PFSK-1 (cell line): ENCODE measurements around the gene CHGA.

ENCODE experiments used
- FOXP2 ChIP-seq: optimal IDR thresholded peaks from 2 replicates; pipeline ENCODE3; 2011; ENCODE audit warnings: borderline replicate concordance, control low read depth, inconsistent platforms; ENCODE audit not compliant: insufficient read depth; ENCODE audit errors: extremely low read length, extremely low read depth
- POLR2AphosphoS5 ChIP-seq: IDR thresholded peaks from 2 replicates; pipeline ENCODE4 v1.6.1; 2012; ENCODE audit warnings: low read depth, mild to moderate bottlenecking, control low read depth, low read length, moderate library complexity
- REST ChIP-seq, 2 experiments: IDR thresholded peaks; 2 replicates each; pipeline versions ENCODE4 v1.6.1 to v1.8.0; 2011 to 2012; ENCODE audit warnings: low read depth in 2 of 2, low read length in 2 of 2, control low read depth in 1 of 2, inconsistent platforms in 1 of 2, mild to moderate bottlenecking in 1 of 2, moderate library complexity in 1 of 2; ENCODE audit not compliant: insufficient read depth in 1 of 2
- SIN3A ChIP-seq: IDR thresholded peaks from 2 replicates; pipeline ENCODE4 v1.6.1; 2012; ENCODE audit warnings: mild to moderate bottlenecking, low read length, moderate library complexity, borderline replicate concordance; ENCODE audit not compliant: insufficient read depth
- TAF1 ChIP-seq: IDR thresholded peaks from 2 replicates; pipeline ENCODE4 v1.6.1; 2012; ENCODE audit warnings: low read length, control low read depth, borderline replicate concordance; ENCODE audit not compliant: insufficient read depth

Gene CHGA

GRCh38 chr14:92880851-92881250 is 42.1 kb upstream of the CHGA start:
- no peak for TF ChIP-seq REST (IDR thresholded peaks at IDR 0.05; ENCODE audit: insufficient read depth in 1 of 2, low read depth in 2 of 2, low read length in 2 of 2)
- no peak for TF ChIP-seq TAF1
- no peak for TF ChIP-seq SIN3A
- no peak for TF ChIP-seq FOXP2
- TF ChIP-seq POLR2AphosphoS5, result no peak

DNA sequence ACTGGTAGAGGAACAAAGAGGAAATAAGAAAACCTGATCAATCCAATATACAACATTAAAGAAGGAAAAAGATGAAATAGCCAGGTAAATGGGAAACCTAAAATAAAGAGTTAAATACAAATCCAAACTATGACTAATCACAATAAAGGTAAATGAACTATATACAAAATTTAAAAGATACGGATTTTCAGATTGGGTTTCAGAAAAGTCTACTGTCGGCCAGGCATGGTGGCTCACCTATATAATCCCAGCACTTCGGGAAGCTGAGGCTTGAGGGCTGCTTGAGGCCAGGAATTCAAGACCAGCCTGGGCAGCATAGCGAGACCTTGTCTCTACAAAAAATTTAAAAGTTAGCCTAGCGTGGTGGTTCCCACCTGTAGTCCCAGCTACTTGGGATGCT is 39.9 kb upstream of the CHGA start:
- TF ChIP-seq FOXP2 (no peak), SIN3A (no peak), POLR2AphosphoS5 (no peak)

- TF ChIP-seq TAF1 (no peak), REST (IDR thresholded peaks at IDR 0.05; ENCODE audit: insufficient read depth in 1 of 2, low read depth in 2 of 2, low read length in 2 of 2) (no peak), POLR2AphosphoS5 (no peak), SIN3A (no peak)
These were observed 38.5 kb upstream of the CHGA start for GRCh38 chr14:92884410-92884809.

- TF ChIP-seq FOXP2, result no peak
- no peak for TF ChIP-seq TAF1
- no peak for TF ChIP-seq POLR2AphosphoS5
- TF ChIP-seq REST (IDR thresholded peaks at IDR 0.05; ENCODE audit: insufficient read depth in 1 of 2, low read depth in 2 of 2, low read length in 2 of 2), result no peak
- TF ChIP-seq SIN3A, result no peak
These were observed 37.5 kb upstream of the CHGA start for GRCh38 chr14:92885279-92886061.

GRCh38 chr14:92886337-92886736 is 36.6 kb upstream of the CHGA start:
- TF ChIP-seq FOXP2, result no peak
- TF ChIP-seq POLR2AphosphoS5, result no peak
- no peak for TF ChIP-seq TAF1
- TF ChIP-seq REST (IDR thresholded peaks at IDR 0.05; ENCODE audit: insufficient read depth in 1 of 2, low read depth in 2 of 2, low read length in 2 of 2), result no peak
- no peak for TF ChIP-seq SIN3A
